T-helper 17 cell (primary cell): ENCODE data around the gene FSTL1. TPM values are rescaled to one million over a fixed set of nuclear protein-coding genes. Genes with fewer than 3 reads are reported as not detected.

Experiments used
- ATAC-seq: fragments of 150-1000 bp; cut with Tn5 transposase; 2 replicates; pipeline ENCODE4 v1.10.0; 2021; ENCODE audit warnings: mild to moderate bottlenecking, moderate library complexity
- DNase-seq, 3 donors: peaks; one replicate each; pipeline versions ENCODE4 v3.0.0 to v3.0.0-alpha.2; 2020 to 2021
- H3K9me3 ChIP-seq: one replicate; pipeline ENCODE4 v1.7.0; 2013; ENCODE audit warnings: low read length, mild to moderate bottlenecking; ENCODE audit not compliant: control insufficient read depth, poor library complexity, severe bottlenecking
- H3K27ac Mint-ChIP-seq: one replicate; pipeline ENCODE4 v1.8.0; 2022; ENCODE audit warnings: mild to moderate bottlenecking, moderate library complexity, mixed read lengths
- H3K27me3 Mint-ChIP-seq: one replicate; pipeline ENCODE4 v1.8.0; 2022; ENCODE audit warnings: mixed read lengths
- H3K36me3 Mint-ChIP-seq: one replicate; pipeline ENCODE4 v1.8.0; 2022; ENCODE audit warnings: low read depth, mixed read lengths
- H3K4me1 Mint-ChIP-seq: one replicate; pipeline ENCODE4 v1.8.0; 2022; ENCODE audit warnings: mild to moderate bottlenecking, mixed read lengths
- H3K4me3 Mint-ChIP-seq: one replicate; pipeline ENCODE4 v1.8.0; 2022; ENCODE audit warnings: mild to moderate bottlenecking, moderate library complexity, mixed read lengths
- total RNA-seq, 4 donors: library from RNA in 2 of 4; stranded (reverse) in 2 of 4; gene quantifications; one replicate each; pipeline ENCODE4 v1.2.3 and lab custom pipeline; 2022 to 2026

Gene FSTL1
- total RNA-seq, 2 donors from 2014 or later, result 1.1 to 17.4 TPM

DNA sequence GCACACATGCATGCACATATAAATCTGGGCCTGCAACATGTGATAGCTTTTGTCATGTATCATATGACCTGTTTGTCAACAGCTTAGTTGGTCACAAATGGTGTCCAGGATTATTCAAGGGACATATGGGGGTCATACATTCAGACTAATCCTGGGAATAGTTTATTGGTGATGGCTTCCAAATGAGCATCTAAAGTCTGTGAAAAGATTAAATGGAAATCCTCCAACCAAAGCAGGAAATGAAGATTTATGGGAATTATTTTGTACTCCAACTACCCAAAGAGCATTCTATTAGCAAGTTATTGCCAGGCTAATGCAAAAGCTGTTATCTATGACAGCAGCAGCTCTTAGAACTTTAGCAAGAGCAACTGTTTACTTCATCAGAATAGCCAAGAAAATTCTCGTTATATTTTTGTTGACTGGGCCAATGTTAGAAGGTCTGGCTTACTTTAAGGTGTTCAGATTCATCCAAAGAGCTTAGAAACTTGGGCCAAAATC, 7.1 kb downstream of the FSTL1 start:
- Mint-ChIP-seq H3K36me3 (peaks cover 2% of the 10 kb centered on the region), H3K4me1 (peaks cover 3% of the 10 kb centered on the region), H3K27me3 (peaks cover 61% of the 10 kb centered on the region), H3K27ac (no peak overlapping the region), H3K4me3 (no peak overlapping the region)
- no peak for ATAC-seq
- no peaks in the 10 kb centered on the region for H3K9me3 ChIP-seq
- DNase-seq, result no peak

DNA sequence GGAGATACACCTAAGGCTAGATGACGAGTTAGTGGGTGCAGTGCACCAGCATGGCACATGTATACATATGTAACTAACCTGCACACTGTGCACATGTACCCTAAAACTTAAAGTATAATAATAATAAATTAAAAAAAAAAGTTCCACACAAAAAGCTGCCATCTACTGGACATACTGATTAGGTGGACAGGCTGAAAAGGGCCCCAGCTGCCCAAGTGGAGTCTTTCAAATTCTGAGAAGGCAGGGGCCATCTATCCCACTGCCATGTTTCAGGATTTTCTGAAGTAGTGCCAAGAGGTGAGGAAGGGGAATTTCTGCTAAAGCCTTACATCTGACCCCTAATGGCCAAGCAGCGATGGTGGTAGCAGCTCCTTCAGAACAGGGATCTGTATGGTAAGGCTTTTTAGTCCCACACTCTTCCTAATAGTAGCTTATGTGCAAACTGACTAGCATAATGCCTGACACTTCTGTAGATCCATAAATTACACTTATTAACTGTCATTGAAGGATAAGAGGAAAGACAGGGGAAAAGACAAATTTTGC, 7.7 kb downstream of the FSTL1 start:
- no peaks in the 10 kb centered on the region for H3K36me3 Mint-ChIP-seq
- ATAC-seq, result no peak
- H3K4me3 Mint-ChIP-seq, result no peak overlapping the region
- H3K27ac Mint-ChIP-seq, result no peak overlapping the region
- H3K9me3 ChIP-seq, result no peaks in the 10 kb centered on the region
- peaks cover 63% of the 10 kb centered on the region for H3K27me3 Mint-ChIP-seq
- peaks cover 3% of the 10 kb centered on the region for H3K4me1 Mint-ChIP-seq
- no peak for DNase-seq

DNA sequence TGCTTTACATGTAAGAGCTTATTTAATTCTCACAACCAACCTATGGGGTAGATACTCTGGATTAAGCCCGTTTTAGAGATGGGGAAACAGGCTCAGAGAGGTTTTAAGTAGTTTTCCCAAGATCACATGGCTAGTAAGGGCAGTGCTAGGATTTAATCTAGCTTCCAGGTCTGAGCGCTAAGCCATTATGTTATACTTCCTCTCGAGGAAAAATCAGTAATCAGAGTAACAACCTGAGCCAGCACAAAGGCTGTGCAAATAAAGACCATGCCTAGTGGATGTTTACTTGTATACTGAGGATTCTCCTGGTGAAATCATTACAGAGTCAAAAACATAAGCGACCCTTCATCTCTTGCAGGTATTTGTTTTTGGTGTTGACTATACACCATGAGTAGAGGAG, 9.0 kb downstream of the FSTL1 start:
- H3K4me1 Mint-ChIP-seq, result peaks cover 3% of the 10 kb centered on the region
- no peak overlapping the region for H3K27ac Mint-ChIP-seq
- no peak for DNase-seq
- H3K27me3 Mint-ChIP-seq, result peaks cover 58% of the 10 kb centered on the region
- no peak for ATAC-seq
- H3K9me3 ChIP-seq, result no peaks in the 10 kb centered on the region
- H3K36me3 Mint-ChIP-seq, result no peaks in the 10 kb centered on the region
- H3K4me3 Mint-ChIP-seq, result no peak overlapping the region

DNA sequence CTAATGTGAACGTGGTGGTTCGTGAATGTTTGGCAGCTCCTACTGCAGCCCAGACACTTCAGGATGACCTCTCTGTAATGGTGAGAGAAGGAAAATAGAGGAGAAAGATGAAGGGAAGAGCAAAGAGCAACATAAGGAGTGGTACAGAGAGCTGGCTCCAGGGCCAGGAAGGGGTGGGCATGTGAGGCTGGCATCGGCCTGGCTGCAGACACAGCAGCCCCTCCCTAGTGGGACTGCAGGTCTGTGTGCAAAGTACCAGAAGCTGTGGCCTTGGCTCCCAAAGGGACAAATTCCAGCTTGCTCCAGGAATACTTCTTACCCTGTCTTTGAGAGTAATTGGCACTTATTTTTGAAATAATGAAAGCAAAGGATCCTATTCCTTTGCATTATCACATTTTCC, 10.0 kb downstream of the FSTL1 start:
- H3K4me1 Mint-ChIP-seq, result peaks cover 3% of the 10 kb centered on the region
- no peaks in the 10 kb centered on the region for H3K9me3 ChIP-seq
- no peak for ATAC-seq
- H3K27me3 Mint-ChIP-seq, result peaks cover 53% of the 10 kb centered on the region
- DNase-seq, result no peak
- H3K4me3 Mint-ChIP-seq, result no peak overlapping the region
- no peaks in the 10 kb centered on the region for H3K36me3 Mint-ChIP-seq
- H3K27ac Mint-ChIP-seq, result no peak overlapping the region

DNA sequence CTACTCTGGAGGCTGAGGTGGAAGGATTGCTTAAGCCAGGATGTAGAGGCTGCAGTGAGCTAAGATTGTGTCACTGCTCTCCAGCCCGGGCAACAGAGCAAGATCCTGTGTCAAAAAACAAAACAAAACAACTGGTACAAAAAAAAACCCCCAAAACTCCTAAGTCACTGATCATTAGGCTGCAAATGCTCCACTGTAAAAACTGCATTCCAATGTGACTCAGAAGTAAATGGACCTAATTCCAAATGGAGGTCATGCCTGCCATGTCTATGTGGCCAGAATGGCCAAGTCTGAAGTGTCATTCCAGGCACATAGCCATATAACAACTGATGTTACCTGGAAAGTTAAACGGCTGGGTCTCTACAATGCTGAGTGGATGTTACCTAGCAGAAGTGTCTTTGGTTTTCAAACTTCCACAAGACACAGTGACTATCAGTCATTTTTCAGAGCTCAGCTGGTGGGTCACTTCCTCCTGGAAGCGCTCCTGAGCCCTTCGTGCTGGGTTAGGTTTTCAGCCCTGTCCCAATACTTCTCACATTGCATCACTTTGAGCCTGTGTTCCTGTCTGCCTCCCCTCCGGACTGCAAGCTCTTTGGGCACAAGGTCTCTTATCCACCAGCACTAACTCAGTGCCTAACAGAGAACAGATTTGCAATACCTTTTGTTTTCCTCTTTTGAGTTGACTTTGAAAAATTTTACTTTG, 10.6 kb downstream of the FSTL1 start:
- Mint-ChIP-seq H3K4me3 (no peak overlapping the region), H3K4me1 (peaks cover 3% of the 10 kb centered on the region), H3K27me3 (peaks cover 53% of the 10 kb centered on the region), H3K27ac (no peak overlapping the region), H3K36me3 (peaks cover 3% of the 10 kb centered on the region)
- ATAC-seq (no peak), DNase-seq (no peak)
- H3K9me3 ChIP-seq, result no peaks in the 10 kb centered on the region

DNA sequence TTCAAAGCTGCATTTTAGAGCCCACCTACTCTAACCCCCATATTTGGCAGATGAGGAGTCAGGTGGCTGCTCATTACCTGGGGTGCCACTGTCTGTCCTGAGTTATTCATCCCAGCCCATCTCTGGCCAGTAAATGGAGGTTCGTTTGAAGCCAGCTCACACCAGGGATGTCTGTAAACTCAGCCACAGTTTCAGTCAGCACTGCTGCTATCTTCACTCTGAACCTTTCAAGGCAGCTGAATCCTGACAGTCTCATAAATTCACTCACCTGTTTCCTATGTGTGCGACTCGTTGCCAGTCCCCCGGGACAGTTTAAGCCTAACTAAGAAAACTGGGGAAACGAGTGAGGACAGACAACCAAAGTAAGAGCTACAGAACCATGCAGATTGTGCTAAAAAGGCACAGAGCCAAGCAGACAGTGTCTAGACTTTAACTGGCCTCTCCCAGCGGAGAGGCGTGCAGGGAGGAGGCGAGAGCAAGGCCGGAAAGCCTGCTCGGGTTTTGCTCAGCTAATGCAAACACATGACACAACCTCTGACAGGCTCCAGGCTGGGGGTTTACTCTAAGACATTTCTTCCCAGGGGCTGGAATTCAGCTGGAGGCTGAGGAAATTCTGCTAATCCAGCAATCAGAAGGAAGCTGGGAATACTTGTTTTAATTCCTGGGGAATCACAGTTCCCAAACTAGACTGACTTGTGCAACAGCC, 12.0 kb downstream of the FSTL1 start:
- Mint-ChIP-seq H3K4me3 (no peak overlapping the region), H3K27me3 (peaks cover 60% of the 10 kb centered on the region), H3K36me3 (peaks cover 3% of the 10 kb centered on the region), H3K27ac (no peak overlapping the region), H3K4me1 (peaks cover 3% of the 10 kb centered on the region)
- no peak for DNase-seq
- H3K9me3 ChIP-seq, result no peaks in the 10 kb centered on the region
- no peak for ATAC-seq

DNA sequence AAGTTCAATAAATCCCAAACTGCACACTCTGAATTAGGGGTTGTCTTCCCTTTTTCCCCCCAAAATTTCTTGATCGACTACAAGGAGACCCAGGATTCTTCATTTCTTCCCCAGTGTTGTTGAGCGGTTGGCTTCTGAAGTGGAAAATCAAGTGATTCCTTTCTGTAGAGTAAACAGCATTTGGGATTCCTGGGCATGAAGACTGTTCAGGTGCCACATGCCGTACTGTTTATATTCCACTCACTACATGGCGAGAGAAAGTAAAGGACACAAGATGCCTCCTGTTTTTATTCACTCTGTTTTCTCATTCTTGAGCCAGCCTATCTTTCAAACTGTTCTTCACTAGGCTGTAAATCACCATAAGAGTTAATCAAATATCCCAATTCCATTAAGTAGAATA, 12.6 kb downstream of the FSTL1 start:
- Mint-ChIP-seq H3K27me3 (peaks cover 66% of the 10 kb centered on the region), H3K4me1 (peaks cover 3% of the 10 kb centered on the region), H3K4me3 (no peak overlapping the region), H3K27ac (no peak overlapping the region), H3K36me3 (peaks cover 3% of the 10 kb centered on the region)
- ATAC-seq, result no peak
- DNase-seq, result no peak
- no peaks in the 10 kb centered on the region for H3K9me3 ChIP-seq

DNA sequence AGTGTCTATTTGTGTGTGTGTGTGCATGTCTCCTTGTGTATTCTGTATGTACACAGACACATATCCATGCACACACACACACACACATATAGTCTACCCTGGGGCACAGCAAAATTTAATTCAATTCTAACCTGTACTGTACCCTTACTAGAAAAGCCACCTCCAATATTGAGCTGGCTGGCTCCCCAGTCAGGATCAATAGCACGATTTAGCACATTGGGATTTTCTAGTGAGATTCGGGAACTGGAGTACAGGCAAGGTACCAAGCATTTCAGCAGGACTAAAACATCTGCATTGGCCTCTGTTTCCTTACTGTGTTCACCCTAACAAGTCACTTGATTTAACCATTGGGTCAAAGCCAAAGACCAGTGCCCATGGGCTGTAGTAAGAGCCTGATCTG, 13.2 kb downstream of the FSTL1 start:
- Mint-ChIP-seq H3K36me3 (peaks cover 3% of the 10 kb centered on the region), H3K27me3 (peaks cover 73% of the 10 kb centered on the region), H3K4me1 (peaks cover 3% of the 10 kb centered on the region), H3K4me3 (no peak overlapping the region), H3K27ac (no peak overlapping the region)
- ATAC-seq (no peak), DNase-seq (no peak)
- no peaks in the 10 kb centered on the region for H3K9me3 ChIP-seq

DNA sequence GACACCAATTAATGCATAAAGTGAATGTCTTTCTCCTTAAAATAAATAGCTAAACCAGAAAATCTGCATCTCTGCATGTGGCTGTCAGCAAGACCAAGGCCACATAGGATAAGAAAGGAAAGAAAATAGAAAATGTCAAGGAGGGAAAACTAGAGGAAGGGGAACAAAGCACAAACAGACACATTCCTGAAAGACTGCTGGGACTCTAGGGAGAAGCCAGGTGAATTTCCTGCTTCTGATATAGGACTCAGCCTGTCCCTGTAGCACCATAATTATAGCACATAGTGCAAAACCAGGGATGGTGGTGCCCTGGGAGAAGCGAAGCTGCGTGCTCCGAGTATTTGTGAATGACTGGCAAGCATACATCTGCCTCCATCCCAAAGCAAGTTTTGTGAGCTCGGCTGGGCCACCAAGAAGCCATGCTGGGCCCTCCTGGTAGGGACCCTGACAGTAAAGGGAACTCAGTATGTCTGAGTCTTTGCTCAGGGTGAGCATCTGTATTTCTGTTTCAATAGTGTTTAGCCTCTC, 14.2 kb downstream of the FSTL1 start:
- peaks cover 3% of the 10 kb centered on the region for H3K4me1 Mint-ChIP-seq
- DNase-seq (no peak), ATAC-seq (no peak)
- no peaks in the 10 kb centered on the region for H3K9me3 ChIP-seq
- no peak overlapping the region for H3K4me3 Mint-ChIP-seq
- peaks cover 3% of the 10 kb centered on the region for H3K36me3 Mint-ChIP-seq
- H3K27me3 Mint-ChIP-seq, result peaks cover 72% of the 10 kb centered on the region
- no peak overlapping the region for H3K27ac Mint-ChIP-seq

DNA sequence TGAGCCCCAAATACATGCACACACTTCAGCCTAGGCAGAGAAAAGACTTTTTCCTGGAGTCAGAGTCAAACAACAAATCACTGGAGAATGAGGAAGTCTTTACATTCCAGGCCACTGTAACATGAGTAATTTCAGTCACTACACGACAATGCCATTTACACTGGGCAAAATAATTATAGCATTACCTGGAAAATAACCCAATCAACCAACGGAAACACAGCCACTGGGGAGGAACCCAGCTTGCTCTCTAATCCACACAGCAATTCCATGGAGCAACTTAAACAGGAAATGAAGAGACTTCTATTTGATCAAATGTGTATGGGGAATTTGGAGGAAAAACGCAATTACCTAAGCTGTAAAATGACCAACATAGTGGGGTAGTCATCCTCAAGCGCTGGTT, 15.2 kb downstream of the FSTL1 start:
- DNase-seq, result no peak
- Mint-ChIP-seq H3K36me3 (peaks cover 3% of the 10 kb centered on the region), H3K27me3 (peaks cover 65% of the 10 kb centered on the region), H3K4me3 (no peak overlapping the region), H3K27ac (no peak overlapping the region), H3K4me1 (no peaks in the 10 kb centered on the region)
- no peak for ATAC-seq
- no peaks in the 10 kb centered on the region for H3K9me3 ChIP-seq

DNA sequence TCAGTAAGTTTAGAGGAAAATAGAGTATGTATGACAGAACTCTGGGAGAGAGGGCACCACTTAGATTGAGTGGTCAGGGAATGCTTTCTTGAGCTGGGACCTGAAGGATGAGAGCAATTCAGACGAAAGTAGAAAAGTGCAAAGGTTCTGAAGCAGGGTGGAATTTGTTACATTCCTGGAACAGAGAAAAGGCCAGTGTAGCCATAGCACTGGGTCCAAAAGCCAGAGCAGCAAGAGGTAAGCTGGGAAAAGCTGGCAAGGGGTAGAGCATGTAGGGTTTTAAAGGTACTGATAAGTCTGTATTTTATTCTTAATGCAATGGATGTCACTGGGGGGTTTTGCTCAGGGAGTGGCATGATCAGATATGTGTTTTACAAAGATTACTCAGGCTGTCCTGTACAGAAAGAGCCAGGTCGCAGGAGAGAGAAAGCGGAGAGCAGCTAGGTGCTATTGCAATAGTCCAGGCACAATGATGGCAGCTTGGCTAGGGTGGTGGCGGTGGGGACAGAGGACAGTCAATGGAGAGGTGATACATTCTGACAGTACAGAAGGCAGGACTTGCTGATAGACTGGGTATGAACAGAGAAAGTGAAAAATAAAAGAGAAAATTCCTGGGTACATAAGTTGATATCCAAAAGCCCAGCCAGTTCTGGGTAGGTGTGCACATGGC, 17.0 kb downstream of the FSTL1 start:
- H3K36me3 Mint-ChIP-seq, result peaks cover 3% of the 10 kb centered on the region
- H3K27ac Mint-ChIP-seq, result no peak overlapping the region
- H3K9me3 ChIP-seq, result no peaks in the 10 kb centered on the region
- ATAC-seq (no peak), DNase-seq (no peak)
- H3K4me3 Mint-ChIP-seq, result no peak overlapping the region
- peaks cover 69% of the 10 kb centered on the region for H3K27me3 Mint-ChIP-seq
- H3K4me1 Mint-ChIP-seq, result no peaks in the 10 kb centered on the region

DNA sequence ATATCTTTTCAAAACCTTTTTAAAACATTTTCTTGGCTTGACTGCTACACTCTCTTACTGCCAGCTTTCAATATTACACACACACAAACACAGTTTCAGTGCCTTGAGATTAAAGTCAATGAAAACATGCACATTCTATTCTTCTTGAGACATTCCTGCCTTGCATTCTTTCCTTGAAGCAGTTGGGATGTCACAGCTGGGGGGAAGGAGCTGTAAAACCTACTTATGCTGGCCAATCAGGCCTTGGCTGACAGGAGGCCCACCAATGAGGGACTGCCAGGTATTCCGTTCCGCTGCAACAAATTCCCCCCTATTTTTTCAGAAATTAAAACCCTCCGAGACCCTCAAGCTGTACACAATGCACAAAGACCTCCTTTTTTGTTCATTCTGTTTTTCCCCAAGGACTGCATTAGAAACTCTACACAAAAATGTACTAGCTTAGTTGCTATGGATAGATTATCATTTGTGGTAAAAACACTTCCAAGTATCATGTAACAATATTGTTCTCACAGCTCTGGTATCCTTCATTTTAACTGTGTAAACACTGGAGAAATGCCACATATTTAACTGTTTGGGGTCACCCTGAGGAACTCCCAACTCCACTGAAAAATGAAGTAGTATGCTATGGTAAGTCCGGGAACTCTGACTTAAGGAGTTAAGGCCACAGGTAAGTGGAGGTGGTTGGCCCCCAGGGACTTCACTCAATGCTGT, 18.5 kb downstream of the FSTL1 start:
- H3K27me3 Mint-ChIP-seq, result peaks cover 64% of the 10 kb centered on the region
- no peak for ATAC-seq
- no peak overlapping the region for H3K27ac Mint-ChIP-seq
- H3K4me1 Mint-ChIP-seq, result no peaks in the 10 kb centered on the region
- no peak overlapping the region for H3K4me3 Mint-ChIP-seq
- no peaks in the 10 kb centered on the region for H3K9me3 ChIP-seq
- peaks cover 3% of the 10 kb centered on the region for H3K36me3 Mint-ChIP-seq
- DNase-seq, result no peak
